ENCODE measurements around the gene CAMK2G. TPM values are rescaled to one million over a fixed set of nuclear protein-coding genes. Genes with fewer than 3 reads are reported as not detected.
"Not testable (repeated sequence)": the region's sequence is repeated elsewhere in the genome, so short reads cannot be mapped to it uniquely, and the experiment has no call there.

The CAMK2G gene
- total RNA-seq: 10 to 100 TPM; 41.9 to 47.8 TPM

DNA sequence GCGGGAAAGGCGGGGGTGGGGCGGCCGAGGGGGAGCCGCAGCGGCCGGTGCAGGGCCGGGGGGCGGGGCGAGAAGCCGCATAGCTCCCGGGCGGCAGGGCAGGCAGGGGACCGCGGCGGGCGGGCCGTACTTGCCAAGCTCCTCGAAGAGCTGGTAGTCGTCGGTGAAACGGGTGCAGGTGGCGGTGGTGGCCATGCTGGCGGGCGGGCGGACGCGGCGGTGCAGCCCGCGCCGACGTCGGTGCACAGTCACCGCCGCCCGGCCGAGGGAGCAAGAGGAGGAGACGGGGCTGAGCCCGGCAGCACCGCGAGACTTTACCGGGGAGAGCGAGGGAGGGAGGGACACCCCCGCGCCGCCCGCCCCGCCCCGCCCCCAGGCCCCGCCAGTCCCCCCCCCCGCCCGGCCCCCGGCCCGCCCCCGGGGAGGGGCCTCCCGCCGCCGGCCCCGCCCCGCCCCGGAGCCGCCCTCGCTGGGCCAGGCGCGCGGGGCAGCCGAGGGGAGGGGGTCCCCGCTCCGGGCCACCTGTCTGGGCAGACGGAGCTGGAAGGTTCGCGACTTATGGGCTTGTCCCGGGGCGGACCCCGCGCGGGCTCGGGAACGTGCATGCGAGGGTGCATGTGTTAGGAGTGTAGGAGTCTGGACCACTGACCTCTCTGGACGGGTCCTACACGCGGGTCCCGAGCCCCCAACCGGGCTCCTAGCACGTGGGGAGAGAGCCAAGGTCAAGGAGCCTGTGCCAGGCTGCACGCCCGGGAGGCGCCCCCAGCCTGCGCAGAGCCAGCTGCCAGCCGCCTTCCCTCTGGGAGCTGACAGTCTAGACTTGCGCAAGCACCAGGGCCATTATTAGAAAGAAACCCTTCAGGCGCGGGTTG lies at the start of gene CAMK2G:
Gene CAMK2G, minus strand, starts transcription at position 289 of the 872 bp plus-strand sequence. Its CDS starts 94 bp downstream, at position 195.
- peak within 1 kb of the TSS; percentile 50 to 65 for H3K27ac ChIP-seq
- DNase-seq (ENCODE audit: low spot score): peak; percentile 76
- peaks cover 9% of the 10 kb centered on the region for H3K4me1 ChIP-seq (replicated peaks)

GRCh38 chr10:73922864-73923133 lies 48.4 kb upstream of the CAMK2G start:
- no peaks in the 10 kb centered on the region for H3K36me3 ChIP-seq
- intact Hi-C loops (cut with DNase I): no loop called here
- WGBS: 76% methylated on average over 2 of the region's 2 CpGs
- H3K27me3 ChIP-seq (replicated peaks; ENCODE audit: insufficient read depth): no peaks in the 10 kb centered on the region
- no peak overlapping the region for H3K4me3 ChIP-seq
- TF ChIP-seq CTCF (IDR thresholded peaks at IDR 0.05): no peak
- no peak for TF ChIP-seq POLR2A (IDR thresholded peaks at IDR 0.05)
- H3K27ac ChIP-seq: no peak overlapping the region
- DNase-seq (ENCODE audit: low spot score): no peak
- no peaks in the 10 kb centered on the region for H3K4me1 ChIP-seq (replicated peaks)
- no peaks in the 10 kb centered on the region for H3K9me3 ChIP-seq

More for the DNA sequence above, at the start of gene CAMK2G:
- no peaks in the 10 kb centered on the region for H3K36me3 ChIP-seq
- no peaks in the 10 kb centered on the region for H3K27me3 ChIP-seq (replicated peaks; ENCODE audit: insufficient read depth)
- peak within 1 kb of the TSS; percentile 67 to 88 for H3K4me3 ChIP-seq
- H3K9me3 ChIP-seq: no peaks in the 10 kb centered on the region
- 3% methylated on average over 62 of the region's 95 CpGs for WGBS
- TF ChIP-seq CTCF (IDR thresholded peaks at IDR 0.05) (peak in 2 of 4 experiments; percentile 15 to 17), POLR2AphosphoS5 (IDR thresholded peaks at IDR 0.05) (no peak), POLR2A (IDR thresholded peaks at IDR 0.05) (peak; percentile 45)
- intact Hi-C loops (cut with DNase I): no loop called here

DNA sequence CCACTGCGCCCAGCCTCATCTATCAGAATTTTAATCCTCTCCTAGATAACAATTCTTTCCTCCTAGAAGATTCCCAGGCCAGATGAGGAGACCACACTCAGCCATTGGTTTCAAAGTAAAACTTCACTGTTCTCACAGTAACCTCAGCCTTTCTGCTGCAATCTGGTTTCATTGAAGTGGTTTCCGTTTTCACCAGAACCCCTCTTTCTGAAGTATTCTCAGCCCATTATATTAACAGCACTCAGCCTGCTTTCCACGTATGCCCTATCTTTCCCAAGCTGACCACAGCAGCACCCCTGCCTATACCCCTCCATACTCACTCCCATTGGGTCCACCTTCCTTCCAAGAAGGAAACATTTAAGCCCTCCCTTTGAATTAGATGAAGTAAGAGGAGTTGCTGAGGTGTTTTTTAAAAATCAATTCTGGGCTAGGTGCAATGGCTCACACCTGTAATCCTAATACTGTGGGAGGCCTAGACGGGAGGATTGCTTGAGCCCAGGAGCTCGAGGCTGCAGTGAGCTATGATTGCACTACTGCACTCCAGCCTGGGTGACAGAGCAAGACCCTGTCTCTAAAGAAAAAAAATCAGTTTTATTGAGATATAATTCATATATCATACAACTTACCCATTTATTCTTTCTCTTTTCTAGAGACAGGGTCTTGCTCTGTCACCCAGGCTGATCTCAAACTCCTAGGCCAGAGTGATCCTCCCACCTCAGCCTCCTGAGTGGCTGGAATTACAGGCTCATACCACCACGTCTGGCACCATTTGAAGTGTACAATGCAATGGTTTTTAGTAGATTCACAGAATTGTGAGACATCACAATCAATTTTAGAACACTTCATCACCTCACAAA lies 47.9 kb upstream of the CAMK2G start:
- Histone ChIP-seq H3K27ac (no peak overlapping the region), H3K36me3 (no peaks in the 10 kb centered on the region), H3K9me3 (no peaks in the 10 kb centered on the region), H3K4me1 (replicated peaks) (no peaks in the 10 kb centered on the region), H3K27me3 (replicated peaks; ENCODE audit: insufficient read depth) (no peaks in the 10 kb centered on the region), H3K4me3 (no peak overlapping the region)
- intact Hi-C loops (cut with DNase I): no loop called here
- WGBS: 96% methylated on average over 6 of the region's 6 CpGs
- DNase-seq (ENCODE audit: low spot score): no peak
- TF ChIP-seq POLR2A (IDR thresholded peaks at IDR 0.05) (no peak), POLR2AphosphoS5 (IDR thresholded peaks at IDR 0.05) (no peak), CTCF (IDR thresholded peaks at IDR 0.05) (no peak)

DNA sequence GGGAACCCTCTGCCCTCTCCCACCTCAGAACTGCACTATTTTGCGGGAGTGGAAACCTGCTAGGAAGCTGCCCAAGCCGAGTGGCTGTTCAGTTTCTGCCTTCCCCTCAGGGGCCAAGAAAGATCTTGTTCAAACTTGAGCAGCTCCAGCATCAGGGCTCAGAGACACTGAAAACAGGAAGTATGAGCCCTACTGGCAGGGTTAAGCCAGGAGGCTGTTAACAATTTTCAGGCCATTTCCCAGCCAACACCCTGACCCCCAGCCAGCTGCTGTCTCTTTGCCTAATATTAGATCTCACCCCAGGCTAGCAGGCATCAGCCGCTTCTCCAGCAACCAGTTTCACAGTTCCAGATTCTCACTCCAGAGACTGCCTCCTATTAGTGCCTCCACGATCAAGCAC lies 45.7 kb upstream of the CAMK2G start:
- no peaks in the 10 kb centered on the region for H3K9me3 ChIP-seq
- no peaks in the 10 kb centered on the region for H3K4me1 ChIP-seq (replicated peaks)
- H3K36me3 ChIP-seq: no peaks in the 10 kb centered on the region
- H3K27me3 ChIP-seq (replicated peaks; ENCODE audit: insufficient read depth): no peaks in the 10 kb centered on the region
- peak; percentile 65 for DNase-seq (ENCODE audit: low spot score)
- H3K27ac ChIP-seq: peak overlapping the region; percentile 23 to 31
- TF ChIP-seq CTCF (IDR thresholded peaks at IDR 0.05) (peak in 1 of 4 experiments; percentile 21), POLR2AphosphoS5 (IDR thresholded peaks at IDR 0.05) (peak; percentile 68), POLR2A (IDR thresholded peaks at IDR 0.05) (no peak)
- WGBS: 11% methylated on average over 4 of the region's 4 CpGs
- no peak overlapping the region for H3K4me3 ChIP-seq
- intact Hi-C loops (cut with DNase I): no loop called here

GRCh38 chr10:73919481-73919880 lies 45.1 kb upstream of the CAMK2G start:
- intact Hi-C loops (cut with DNase I); H3K27me3 ChIP-seq (replicated peaks; ENCODE audit: insufficient read depth); H3K4me1 ChIP-seq (replicated peaks); H3K9me3 ChIP-seq; H3K4me3 ChIP-seq; H3K36me3 ChIP-seq; DNase-seq (ENCODE audit: low spot score): not testable (repeated sequence)
- peak overlapping the region; percentile 23 to 31 for H3K27ac ChIP-seq
- WGBS: 66% methylated on average over 8 of the region's 8 CpGs
